ENCODE data around the gene TPRG1L. TPM values are rescaled to one million over a fixed set of nuclear protein-coding genes. Genes with fewer than 3 reads are reported as not detected.
A peak's percentile ranks its signal among the peaks of the same experiment; 100 is the strongest.

The TPRG1L gene
- total and polyA plus RNA-seq, 2 experiments from 2014 or later = 6.2 to 20.3 TPM

DNA sequence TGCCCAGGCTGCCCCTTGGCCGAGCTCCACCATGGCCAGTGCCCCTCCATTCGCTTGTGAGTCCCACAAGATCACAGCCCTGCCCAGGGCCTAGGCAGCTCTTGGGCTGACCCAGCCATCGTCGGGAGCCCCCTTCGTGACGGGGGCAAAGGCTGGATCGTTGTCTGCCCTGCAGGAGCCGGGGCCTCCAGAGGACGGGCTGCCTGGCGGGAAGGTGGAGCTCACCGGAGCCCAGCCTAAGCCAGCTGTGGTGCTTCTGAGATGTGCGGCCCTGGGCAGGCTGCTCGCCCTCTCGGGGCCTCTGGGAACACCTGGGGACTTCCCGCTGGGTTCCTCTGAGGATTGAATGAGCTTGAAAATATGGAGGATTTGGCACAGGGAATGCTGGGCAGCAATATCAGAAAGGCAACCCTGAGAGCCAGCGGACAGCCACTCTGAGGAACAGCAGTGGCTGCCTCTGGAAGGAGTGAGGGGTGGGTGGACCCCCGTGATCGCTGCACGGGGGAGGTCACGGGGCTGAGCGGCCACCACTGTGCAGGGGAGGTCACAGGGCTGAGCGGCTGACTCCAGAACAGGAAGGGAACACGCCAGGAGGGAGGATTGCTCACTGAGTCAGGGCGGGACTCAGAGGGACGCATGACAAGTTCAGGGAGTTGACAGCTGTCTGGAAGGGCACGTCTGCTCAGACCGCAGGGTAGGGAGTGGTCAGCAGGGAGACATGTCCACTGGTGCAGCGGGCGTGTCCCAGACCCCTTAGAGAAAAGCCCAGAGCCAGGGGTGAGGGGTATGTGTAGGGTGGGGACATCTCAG is 46.8 kb downstream of the TPRG1L start:
- no peak overlapping the region for H3K4me2 ChIP-seq
- H2AFZ ChIP-seq = no peak overlapping the region; the same call in 1 of the 2 replicates
- H3K36me3 ChIP-seq (ENCODE audit: insufficient read depth) = no peaks in the 10 kb centered on the region
- DNase-seq (ENCODE audit: low spot score) = no peak
- H3F3A ChIP-seq (replicated peaks; ENCODE audit: low read depth) = no peaks in the 10 kb centered on the region
- H3K4me1 ChIP-seq (ENCODE audit: insufficient read depth) = peaks cover 8% of the 10 kb centered on the region
- Mint-ChIP-seq H3K36me3 (ENCODE audit: low read depth) (no peaks in the 10 kb centered on the region), H3K27ac (no peak overlapping the region), H3K27me3 (ENCODE audit: insufficient read depth, low read depth, poor library complexity) (peaks cover 22% of the 10 kb centered on the region), H3K4me1 (peaks cover 27% of the 10 kb centered on the region), H3K9me3 (no peaks in the 10 kb centered on the region), H3K4me3 (no peak overlapping the region)
- no peaks in the 10 kb centered on the region for H3K79me2 ChIP-seq (replicated peaks; ENCODE audit: insufficient read depth)
- no peaks in the 10 kb centered on the region for H3K9me2 ChIP-seq (ENCODE audit: insufficient read depth)
- H4K20me1 ChIP-seq (replicated peaks; ENCODE audit: insufficient read depth) = no peaks in the 10 kb centered on the region
- H3K4me3 ChIP-seq = no peak overlapping the region
- H3K27me3 ChIP-seq (ENCODE audit: insufficient read depth) = no peaks in the 10 kb centered on the region
- H3K27ac ChIP-seq (ENCODE audit: low read depth) = no peak overlapping the region
- TF ChIP-seq EZH2 (IDR thresholded peaks at IDR 0.05; ENCODE audit: low read depth, unreplicated experiment) = no peak
- no peak for TF ChIP-seq EZH2phosphoT487 (IDR thresholded peaks at IDR 0.05; ENCODE audit: unreplicated experiment)
- TF ChIP-seq POLR2AphosphoS5 (IDR thresholded peaks at IDR 0.05; ENCODE audit: low read depth) = no peak
- peak; percentile 4; the same call in 1 of the 3 replicates for ATAC-seq

DNA sequence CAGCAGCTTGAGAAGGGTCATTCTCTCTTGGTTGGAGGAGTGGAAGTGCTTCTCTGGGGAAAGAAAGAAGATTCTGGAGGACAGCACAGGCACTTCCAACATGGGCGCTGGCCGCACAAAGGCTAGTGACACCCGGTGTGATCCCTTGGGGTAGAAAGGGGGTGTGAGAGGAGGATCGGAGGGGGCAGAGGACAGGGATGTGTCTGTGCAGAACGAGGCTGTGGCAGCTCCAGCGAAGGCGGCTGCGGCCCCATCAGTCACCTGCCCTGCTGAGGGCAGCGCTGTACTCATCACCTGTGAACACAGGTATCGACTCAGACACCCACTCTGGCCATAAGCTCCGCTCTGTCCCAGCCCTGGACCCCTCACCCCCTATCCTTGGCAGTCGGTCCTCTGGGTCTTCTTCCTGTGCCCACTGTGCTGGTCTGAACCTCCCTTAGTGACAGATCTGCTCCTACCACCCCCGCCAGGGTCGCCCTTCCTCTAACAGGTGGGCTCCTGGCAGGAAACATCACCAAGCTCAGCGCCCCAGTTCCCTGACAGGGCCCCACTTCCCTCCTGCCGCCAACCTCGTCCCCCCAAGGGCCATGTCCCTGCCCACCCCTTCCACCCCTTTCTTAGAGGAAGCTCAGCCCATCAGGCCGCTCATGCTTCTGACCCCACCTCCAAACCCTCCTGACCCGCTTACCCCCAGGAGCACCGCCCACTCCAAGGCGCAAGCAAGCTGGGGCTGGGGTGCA is 47.6 kb downstream of the TPRG1L start:
- Histone ChIP-seq H3F3A (replicated peaks; ENCODE audit: low read depth) (no peaks in the 10 kb centered on the region), H3K4me1 (ENCODE audit: insufficient read depth) (peaks cover 8% of the 10 kb centered on the region), H3K4me2 (no peak overlapping the region), H2AFZ (no peak overlapping the region), H3K4me3 (no peak overlapping the region), H3K79me2 (replicated peaks; ENCODE audit: insufficient read depth) (no peaks in the 10 kb centered on the region), H3K9me2 (ENCODE audit: insufficient read depth) (no peaks in the 10 kb centered on the region), H3K27me3 (ENCODE audit: insufficient read depth) (no peaks in the 10 kb centered on the region), H3K36me3 (ENCODE audit: insufficient read depth) (no peaks in the 10 kb centered on the region), H3K27ac (ENCODE audit: low read depth) (no peak overlapping the region), H4K20me1 (replicated peaks; ENCODE audit: insufficient read depth) (no peaks in the 10 kb centered on the region)
- Mint-ChIP-seq H3K27ac (no peak overlapping the region; the same call in 1 of the 2 replicates), H3K4me3 (no peak overlapping the region), H3K27me3 (ENCODE audit: insufficient read depth, low read depth, poor library complexity) (peaks cover 21% of the 10 kb centered on the region), H3K36me3 (ENCODE audit: low read depth) (no peaks in the 10 kb centered on the region), H3K9me3 (no peaks in the 10 kb centered on the region), H3K4me1 (peaks cover 27% of the 10 kb centered on the region)
- TF ChIP-seq NANOG (IDR thresholded peaks at IDR 0.05; ENCODE audit: borderline replicate concordance) (no peak), CREB1 (CRISPR knock-in tag; IDR thresholded peaks at IDR 0.05; ENCODE audit: low read depth) (no peak), STAT1 (IDR thresholded peaks at IDR 0.05; ENCODE audit: unreplicated experiment) (no peak)
- TF ChIP-seq, protein P1, sequence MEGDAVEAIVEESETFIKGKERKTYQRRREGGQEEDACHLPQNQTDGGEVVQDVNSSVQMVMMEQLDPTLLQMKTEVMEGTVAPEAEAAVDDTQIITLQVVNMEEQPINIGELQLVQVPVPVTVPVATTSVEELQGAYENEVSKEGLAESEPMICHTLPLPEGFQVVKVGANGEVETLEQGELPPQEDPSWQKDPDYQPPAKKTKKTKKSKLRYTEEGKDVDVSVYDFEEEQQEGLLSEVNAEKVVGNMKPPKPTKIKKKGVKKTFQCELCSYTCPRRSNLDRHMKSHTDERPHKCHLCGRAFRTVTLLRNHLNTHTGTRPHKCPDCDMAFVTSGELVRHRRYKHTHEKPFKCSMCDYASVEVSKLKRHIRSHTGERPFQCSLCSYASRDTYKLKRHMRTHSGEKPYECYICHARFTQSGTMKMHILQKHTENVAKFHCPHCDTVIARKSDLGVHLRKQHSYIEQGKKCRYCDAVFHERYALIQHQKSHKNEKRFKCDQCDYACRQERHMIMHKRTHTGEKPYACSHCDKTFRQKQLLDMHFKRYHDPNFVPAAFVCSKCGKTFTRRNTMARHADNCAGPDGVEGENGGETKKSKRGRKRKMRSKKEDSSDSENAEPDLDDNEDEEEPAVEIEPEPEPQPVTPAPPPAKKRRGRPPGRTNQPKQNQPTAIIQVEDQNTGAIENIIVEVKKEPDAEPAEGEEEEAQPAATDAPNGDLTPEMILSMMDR (conservative IDR thresholded peaks at IDR 0.05; ENCODE audit: low read depth in 2 of 2) = no peak
- TF ChIP-seq, protein P2, sequence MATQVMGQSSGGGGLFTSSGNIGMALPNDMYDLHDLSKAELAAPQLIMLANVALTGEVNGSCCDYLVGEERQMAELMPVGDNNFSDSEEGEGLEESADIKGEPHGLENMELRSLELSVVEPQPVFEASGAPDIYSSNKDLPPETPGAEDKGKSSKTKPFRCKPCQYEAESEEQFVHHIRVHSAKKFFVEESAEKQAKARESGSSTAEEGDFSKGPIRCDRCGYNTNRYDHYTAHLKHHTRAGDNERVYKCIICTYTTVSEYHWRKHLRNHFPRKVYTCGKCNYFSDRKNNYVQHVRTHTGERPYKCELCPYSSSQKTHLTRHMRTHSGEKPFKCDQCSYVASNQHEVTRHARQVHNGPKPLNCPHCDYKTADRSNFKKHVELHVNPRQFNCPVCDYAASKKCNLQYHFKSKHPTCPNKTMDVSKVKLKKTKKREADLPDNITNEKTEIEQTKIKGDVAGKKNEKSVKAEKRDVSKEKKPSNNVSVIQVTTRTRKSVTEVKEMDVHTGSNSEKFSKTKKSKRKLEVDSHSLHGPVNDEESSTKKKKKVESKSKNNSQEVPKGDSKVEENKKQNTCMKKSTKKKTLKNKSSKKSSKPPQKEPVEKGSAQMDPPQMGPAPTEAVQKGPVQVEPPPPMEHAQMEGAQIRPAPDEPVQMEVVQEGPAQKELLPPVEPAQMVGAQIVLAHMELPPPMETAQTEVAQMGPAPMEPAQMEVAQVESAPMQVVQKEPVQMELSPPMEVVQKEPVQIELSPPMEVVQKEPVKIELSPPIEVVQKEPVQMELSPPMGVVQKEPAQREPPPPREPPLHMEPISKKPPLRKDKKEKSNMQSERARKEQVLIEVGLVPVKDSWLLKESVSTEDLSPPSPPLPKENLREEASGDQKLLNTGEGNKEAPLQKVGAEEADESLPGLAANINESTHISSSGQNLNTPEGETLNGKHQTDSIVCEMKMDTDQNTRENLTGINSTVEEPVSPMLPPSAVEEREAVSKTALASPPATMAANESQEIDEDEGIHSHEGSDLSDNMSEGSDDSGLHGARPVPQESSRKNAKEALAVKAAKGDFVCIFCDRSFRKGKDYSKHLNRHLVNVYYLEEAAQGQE (IDR thresholded peaks at IDR 0.05; ENCODE audit: unreplicated experiment) = no peak
- TF ChIP-seq, protein P3, sequence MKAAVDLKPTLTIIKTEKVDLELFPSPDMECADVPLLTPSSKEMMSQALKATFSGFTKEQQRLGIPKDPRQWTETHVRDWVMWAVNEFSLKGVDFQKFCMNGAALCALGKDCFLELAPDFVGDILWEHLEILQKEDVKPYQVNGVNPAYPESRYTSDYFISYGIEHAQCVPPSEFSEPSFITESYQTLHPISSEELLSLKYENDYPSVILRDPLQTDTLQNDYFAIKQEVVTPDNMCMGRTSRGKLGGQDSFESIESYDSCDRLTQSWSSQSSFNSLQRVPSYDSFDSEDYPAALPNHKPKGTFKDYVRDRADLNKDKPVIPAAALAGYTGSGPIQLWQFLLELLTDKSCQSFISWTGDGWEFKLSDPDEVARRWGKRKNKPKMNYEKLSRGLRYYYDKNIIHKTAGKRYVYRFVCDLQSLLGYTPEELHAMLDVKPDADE (IDR thresholded peaks at IDR 0.05) = no peak
- ATAC-seq (no peak), DNase-seq (ENCODE audit: low spot score) (no peak)
